Loucy (cell line): Measurements from ENCODE around the gene BTBD16.

Source experiments
- H2AFZ ChIP-seq: fragments of 200-600 bp; sonication (generic); 2 replicates; pipeline ENCODE4 v1.6.0; 2016; ENCODE audit warnings: antibody characterized with exemption, mild to moderate bottlenecking, low read length, moderate library complexity
- H3F3A ChIP-seq: fragments of 200-600 bp; 2 replicates; pipeline ENCODE4 v1.6.0; 2016; ENCODE audit warnings: antibody characterized with exemption, low read depth, mild to moderate bottlenecking
- H3K27me3 ChIP-seq: fragments of 200-600 bp; sonication (generic); 2 replicates; pipeline ENCODE4 v1.6.1; 2014; ENCODE audit warnings: low read length, mild to moderate bottlenecking; ENCODE audit not compliant: insufficient read depth, poor library complexity, severe bottlenecking
- H3K36me3 ChIP-seq: fragments of 200-600 bp; sonication (generic); 2 replicates; pipeline ENCODE4 v1.6.1; 2016; ENCODE audit warnings: low read length; ENCODE audit not compliant: insufficient read depth
- H3K4me1 ChIP-seq: fragments of 200-600 bp; sonication (generic); 2 replicates; pipeline ENCODE4 v1.5.1; 2014; ENCODE audit warnings: low read length, mild to moderate bottlenecking; ENCODE audit not compliant: insufficient read depth, poor library complexity, severe bottlenecking
- H3K4me2 ChIP-seq: fragments of 200-600 bp; sonication (generic); 2 replicates; pipeline ENCODE4 v1.6.0; 2014; ENCODE audit warnings: antibody characterized with exemption, low read length, low read depth, mild to moderate bottlenecking; ENCODE audit not compliant: poor library complexity, severe bottlenecking
- H3K4me3 ChIP-seq: fragments of 200-600 bp; sonication (generic); 2 replicates; pipeline ENCODE4 v1.5.1; 2014; ENCODE audit warnings: low read length, mild to moderate bottlenecking, mixed read lengths; ENCODE audit not compliant: poor library complexity, severe bottlenecking
- H3K79me2 ChIP-seq: fragments of 200-600 bp; sonication (generic); 2 replicates; pipeline ENCODE4 v1.6.1; 2014; ENCODE audit warnings: low read length; ENCODE audit not compliant: insufficient read depth
- H3K9ac ChIP-seq: fragments of 200-600 bp; sonication (generic); 2 replicates; pipeline ENCODE4 v1.6.0; 2014; ENCODE audit warnings: mild to moderate bottlenecking, low read depth, low read length, moderate library complexity; ENCODE audit not compliant: poor library complexity, severe bottlenecking
- H3K9me2 ChIP-seq: fragments of 200-600 bp; sonication (generic); replicated peaks from 2 replicates; pipeline ENCODE4 v1.6.1; 2016; ENCODE audit warnings: low read depth, low read length, mixed read lengths
- H3K9me3 ChIP-seq: fragments of 200-600 bp; sonication (generic); 2 replicates; pipeline ENCODE4 v1.6.1; 2014; ENCODE audit warnings: mild to moderate bottlenecking, antibody characterized with exemption, low read length, low read depth; ENCODE audit not compliant: insufficient read depth
- H4K20me1 ChIP-seq: fragments of 200-600 bp; sonication (generic); 2 replicates; pipeline ENCODE4 v1.6.0; 2014; ENCODE audit warnings: antibody characterized with exemption, low read length, mild to moderate bottlenecking; ENCODE audit not compliant: insufficient read depth, poor library complexity, severe bottlenecking
- EZH2phosphoT487 ChIP-seq: fragments of 200-600 bp; IDR thresholded peaks from 2 replicates; pipeline ENCODE4 v1.6.1; 2018; ENCODE audit warnings: antibody characterized with exemption, mild to moderate bottlenecking, moderate library complexity, borderline replicate concordance
- TF ChIP-seq, protein P1 (sequence below): fragments of 200-600 bp; sonication (generic); conservative IDR thresholded peaks from 2 replicates; pipeline ENCODE4 v1.5.1; 2014; ENCODE audit warnings: mild to moderate bottlenecking, antibody characterized with exemption, low read length

BTBD16 gene

DNA sequence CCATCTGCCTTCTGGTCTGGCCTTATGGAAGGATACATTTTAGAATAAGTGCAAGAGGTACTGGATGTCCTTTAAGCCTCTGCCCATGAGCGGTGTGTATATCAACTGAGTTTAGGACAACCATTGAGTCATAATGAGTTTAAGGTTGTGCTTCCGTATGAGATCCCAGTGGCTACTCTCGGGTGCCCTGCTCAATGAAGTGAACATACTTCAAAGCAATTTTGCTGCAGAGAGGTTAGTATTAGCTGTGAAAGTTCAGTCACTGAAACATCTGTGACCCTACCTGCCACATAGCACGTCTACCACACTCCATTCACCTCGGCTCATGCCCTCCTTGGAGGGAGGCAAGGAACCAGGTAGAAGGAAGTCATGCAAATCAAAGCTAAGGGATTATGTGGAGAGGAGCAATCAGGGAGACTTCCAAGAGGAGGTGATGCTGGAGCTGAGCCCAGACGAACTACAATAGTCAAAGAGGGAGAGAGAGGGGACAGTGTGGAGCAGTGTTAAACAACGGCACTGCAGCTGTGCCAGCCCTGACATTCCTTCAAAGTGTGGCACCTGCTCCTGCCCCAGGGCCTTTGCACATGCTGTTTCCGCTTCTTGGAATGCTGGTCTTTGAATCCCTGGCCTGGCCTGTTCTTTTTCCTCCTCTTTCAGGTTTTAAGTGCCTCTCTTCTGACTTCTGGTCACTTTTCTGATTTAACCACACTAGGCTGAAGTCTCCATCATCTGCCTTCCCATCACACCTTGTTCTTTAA, 25.4 kb downstream of the BTBD16 start:
- no peaks in the 10 kb centered on the region for H3F3A ChIP-seq
- no peak overlapping the region for H3K4me2 ChIP-seq
- no peaks in the 10 kb centered on the region for H3K4me1 ChIP-seq
- H3K4me3 ChIP-seq = no peak overlapping the region
- H3K9me3 ChIP-seq = no peaks in the 10 kb centered on the region
- no peaks in the 10 kb centered on the region for H3K36me3 ChIP-seq
- TF ChIP-seq, protein P1, sequence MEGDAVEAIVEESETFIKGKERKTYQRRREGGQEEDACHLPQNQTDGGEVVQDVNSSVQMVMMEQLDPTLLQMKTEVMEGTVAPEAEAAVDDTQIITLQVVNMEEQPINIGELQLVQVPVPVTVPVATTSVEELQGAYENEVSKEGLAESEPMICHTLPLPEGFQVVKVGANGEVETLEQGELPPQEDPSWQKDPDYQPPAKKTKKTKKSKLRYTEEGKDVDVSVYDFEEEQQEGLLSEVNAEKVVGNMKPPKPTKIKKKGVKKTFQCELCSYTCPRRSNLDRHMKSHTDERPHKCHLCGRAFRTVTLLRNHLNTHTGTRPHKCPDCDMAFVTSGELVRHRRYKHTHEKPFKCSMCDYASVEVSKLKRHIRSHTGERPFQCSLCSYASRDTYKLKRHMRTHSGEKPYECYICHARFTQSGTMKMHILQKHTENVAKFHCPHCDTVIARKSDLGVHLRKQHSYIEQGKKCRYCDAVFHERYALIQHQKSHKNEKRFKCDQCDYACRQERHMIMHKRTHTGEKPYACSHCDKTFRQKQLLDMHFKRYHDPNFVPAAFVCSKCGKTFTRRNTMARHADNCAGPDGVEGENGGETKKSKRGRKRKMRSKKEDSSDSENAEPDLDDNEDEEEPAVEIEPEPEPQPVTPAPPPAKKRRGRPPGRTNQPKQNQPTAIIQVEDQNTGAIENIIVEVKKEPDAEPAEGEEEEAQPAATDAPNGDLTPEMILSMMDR = no peak
- TF ChIP-seq EZH2phosphoT487 = no peak
- H3K9me2 ChIP-seq = no peaks in the 10 kb centered on the region
- H4K20me1 ChIP-seq = no peaks in the 10 kb centered on the region
- no peak overlapping the region for H3K9ac ChIP-seq
- H3K79me2 ChIP-seq = no peaks in the 10 kb centered on the region
- no peaks in the 10 kb centered on the region for H3K27me3 ChIP-seq
- H2AFZ ChIP-seq = no peak overlapping the region

DNA sequence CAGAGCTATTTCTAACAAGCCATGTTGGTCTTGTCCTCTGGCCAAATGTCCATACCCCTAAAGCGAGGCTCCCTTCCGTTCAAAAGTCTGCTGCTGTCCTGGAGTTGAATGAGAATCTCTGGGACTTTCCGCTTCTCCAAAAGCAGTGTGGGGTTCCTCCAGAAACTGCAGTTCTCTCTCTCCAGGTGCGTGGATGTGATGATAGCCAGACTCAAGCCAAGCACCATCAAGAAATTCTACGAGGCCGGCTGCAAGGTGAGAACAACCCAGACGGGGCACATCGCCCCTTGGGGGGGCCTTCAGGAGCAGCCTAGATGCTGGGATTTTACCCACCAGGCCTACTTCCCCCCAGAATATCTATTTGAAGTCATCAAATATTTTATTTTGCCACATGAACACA, 26.5 kb downstream of the BTBD16 start:
- H3K4me2 ChIP-seq = no peak overlapping the region
- H2AFZ ChIP-seq = no peak overlapping the region
- H3K36me3 ChIP-seq = no peaks in the 10 kb centered on the region
- no peaks in the 10 kb centered on the region for H4K20me1 ChIP-seq
- H3K79me2 ChIP-seq = no peaks in the 10 kb centered on the region
- TF ChIP-seq, protein P1 = no peak
- no peaks in the 10 kb centered on the region for H3K4me1 ChIP-seq
- no peaks in the 10 kb centered on the region for H3K27me3 ChIP-seq
- no peaks in the 10 kb centered on the region for H3K9me3 ChIP-seq
- H3K9me2 ChIP-seq = no peaks in the 10 kb centered on the region
- no peaks in the 10 kb centered on the region for H3F3A ChIP-seq
- no peak overlapping the region for H3K4me3 ChIP-seq
- no peak overlapping the region for H3K9ac ChIP-seq

DNA sequence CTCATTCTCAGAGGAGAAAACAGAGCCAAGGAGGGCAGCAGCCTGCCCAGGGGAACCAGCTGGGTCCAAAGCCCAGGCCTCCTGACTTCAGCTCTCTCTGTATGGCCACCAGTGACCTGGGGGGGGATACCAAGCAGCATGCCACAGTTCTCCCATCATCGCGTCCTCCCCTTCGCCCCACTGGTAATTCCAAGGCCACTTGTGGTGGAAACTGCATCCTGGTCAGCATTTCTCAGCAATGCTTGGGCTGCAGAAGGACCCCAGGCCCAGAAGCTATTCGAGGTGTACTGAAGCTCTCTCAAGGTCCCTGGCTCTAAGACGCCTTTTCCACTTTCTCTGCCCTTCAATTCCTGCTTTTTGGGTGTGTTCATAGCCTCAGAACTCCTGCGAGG, 27.1 kb downstream of the BTBD16 start:
- H4K20me1 ChIP-seq = no peaks in the 10 kb centered on the region
- H3K4me1 ChIP-seq = no peaks in the 10 kb centered on the region
- H3K9ac ChIP-seq = no peak overlapping the region
- no peak for TF ChIP-seq EZH2phosphoT487
- TF ChIP-seq, protein P1 = no peak
- no peaks in the 10 kb centered on the region for H3K9me3 ChIP-seq
- no peaks in the 10 kb centered on the region for H3K27me3 ChIP-seq
- no peaks in the 10 kb centered on the region for H3K36me3 ChIP-seq
- no peaks in the 10 kb centered on the region for H3K9me2 ChIP-seq
- H3K4me2 ChIP-seq = no peak overlapping the region
- H3K4me3 ChIP-seq = no peak overlapping the region
- H3F3A ChIP-seq = no peaks in the 10 kb centered on the region
- no peaks in the 10 kb centered on the region for H3K79me2 ChIP-seq
- H2AFZ ChIP-seq = no peak overlapping the region
